HL-60/S4 (cell line): ENCODE results near the gene ATP5IF1.

Experiments used
- in situ Hi-C: fragments of 300-500 bp; cut with MboI; formaldehyde crosslinking; loops from 2 replicates; pipeline ENCODE4 v1.14.3; 2022; ENCODE audit warnings: low sequenced_read_pairs

The ATP5IF1 gene

GRCh38 chr1:28233264-28233606, 2.7 kb upstream of the ATP5IF1 start:
- in situ Hi-C loops: loop anchor here (25.0 kb wide), 1 partner anchor 629 kb away; no protein-coding TSS in a partner anchor

GRCh38 chr1:28236656-28237322, 865 bp downstream of the ATP5IF1 start:
- in situ Hi-C loops: loop anchor here (25.0 kb wide), 1 partner anchor 626 kb away; no protein-coding TSS in a partner anchor

DNA sequence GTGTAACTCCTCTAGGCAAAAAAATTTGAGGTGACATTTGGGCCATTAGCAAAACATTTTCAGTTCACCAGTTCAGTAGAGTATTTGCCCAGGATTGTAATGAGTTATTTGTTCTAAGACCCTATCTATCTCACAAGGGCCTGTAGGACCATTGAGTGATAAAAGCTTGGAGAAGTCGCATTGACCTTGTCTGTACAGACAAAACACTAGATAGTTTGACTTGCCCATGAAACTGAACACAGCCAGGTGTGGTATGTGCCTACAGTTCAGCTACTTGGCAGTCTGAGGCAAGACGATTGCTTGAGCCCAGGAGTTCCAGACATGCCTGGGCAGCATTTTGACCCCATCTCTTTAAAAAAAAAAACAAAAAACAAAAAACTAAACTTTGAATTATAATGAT, 3.1 kb downstream of the ATP5IF1 start:
- in situ Hi-C loops: loop anchor here (25.0 kb wide), 1 partner anchor 623 kb away; no protein-coding TSS in a partner anchor

- in situ Hi-C loops: loop anchor here (25.0 kb wide), 1 partner anchor 622 kb away; no protein-coding TSS in a partner anchor
Observed at GRCh38 chr1:28240024-28240423, 4.1 kb downstream of the ATP5IF1 start.

- in situ Hi-C loops: loop anchor here (25.0 kb wide), 1 partner anchor 621 kb away; no protein-coding TSS in a partner anchor
Observed at GRCh38 chr1:28241638-28242241, 5.8 kb downstream of the ATP5IF1 start.

GRCh38 chr1:28243685-28244311, 7.9 kb downstream of the ATP5IF1 start:
- in situ Hi-C loops: loop anchor here (25.0 kb wide), 1 partner anchor 619 kb away; no protein-coding TSS in a partner anchor

- in situ Hi-C loops: loop anchor here (25.0 kb wide), 1 partner anchor 618 kb away; no protein-coding TSS in a partner anchor
Observed at GRCh38 chr1:28244549-28245251, 8.8 kb downstream of the ATP5IF1 start.

- in situ Hi-C loops: loop anchor here (25.0 kb wide), 1 partner anchor 616 kb away; no protein-coding TSS in a partner anchor
Observed at GRCh38 chr1:28246427-28246832, 10.5 kb downstream of the ATP5IF1 start.

DNA sequence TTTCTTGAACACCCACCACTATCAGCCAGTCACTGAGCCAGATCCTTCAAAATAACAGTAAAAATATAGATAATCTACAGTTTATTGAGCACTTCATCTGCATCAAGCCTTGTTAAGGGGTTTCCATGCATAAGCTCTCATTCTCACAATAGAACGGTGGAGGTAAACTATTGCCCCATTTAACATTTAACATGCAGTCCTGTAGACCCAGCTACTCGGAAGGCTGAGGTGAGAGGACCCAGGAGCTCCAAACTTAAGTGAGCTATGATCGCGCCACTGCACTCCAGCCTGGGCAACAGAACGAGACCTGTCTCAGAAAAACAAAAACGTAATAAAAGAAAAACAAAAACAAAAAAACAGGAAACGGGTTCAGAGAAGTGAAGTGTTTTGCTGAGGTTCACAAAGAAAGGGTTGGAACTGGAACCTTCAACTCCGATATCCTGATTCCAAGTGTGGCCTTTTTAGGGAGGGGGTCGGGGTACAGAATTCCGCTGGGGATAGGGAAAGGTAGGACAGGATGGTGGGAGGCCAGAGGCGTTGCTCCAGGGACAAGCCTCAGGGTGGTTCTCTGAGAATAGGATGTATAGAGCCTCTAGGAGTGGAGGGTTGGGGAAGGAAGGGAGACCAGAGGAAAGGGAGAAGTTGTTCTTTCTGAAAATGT, 11.8 kb downstream of the ATP5IF1 start:
- in situ Hi-C loops: loop anchor here (25.0 kb wide), 1 partner anchor 615 kb away; no protein-coding TSS in a partner anchor

GRCh38 chr1:28248273-28249012, 12.5 kb downstream of the ATP5IF1 start:
- in situ Hi-C loops: loop anchor here (25.0 kb wide), 1 partner anchor 614 kb away; no protein-coding TSS in a partner anchor

- in situ Hi-C loops: loop anchor here (25.0 kb wide), 1 partner anchor 613 kb away; no protein-coding TSS in a partner anchor
Observed at GRCh38 chr1:28249013-28249865, 13.3 kb downstream of the ATP5IF1 start.

DNA sequence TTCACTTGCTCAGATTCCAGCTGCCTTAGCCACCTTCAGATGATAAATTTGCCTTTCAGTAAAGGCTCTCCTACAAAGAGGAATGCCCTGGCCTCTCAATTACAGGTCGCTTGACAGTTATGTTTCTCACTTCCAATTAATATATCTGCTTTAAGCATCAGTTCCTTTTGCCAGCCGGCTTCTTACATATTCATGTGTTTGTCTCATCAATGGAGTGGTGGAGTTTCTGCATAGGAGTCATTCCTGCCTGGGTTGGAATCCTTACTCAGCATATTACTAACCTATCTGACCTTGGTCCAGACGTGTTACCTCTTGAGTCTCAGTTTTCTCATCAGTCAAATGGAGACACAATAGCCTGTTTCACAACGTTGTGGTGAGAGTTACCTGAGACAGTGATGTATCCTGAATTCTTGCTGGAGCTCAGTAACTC, 14.0 kb downstream of the ATP5IF1 start:
- in situ Hi-C loops: loop anchor here (25.0 kb wide), 1 partner anchor 612 kb away; no protein-coding TSS in a partner anchor

- in situ Hi-C loops: no loop called here
Observed at GRCh38 chr1:28256197-28256827, 20.4 kb downstream of the ATP5IF1 start.

- in situ Hi-C loops: no loop called here
Observed at GRCh38 chr1:28257736-28258135, 21.8 kb downstream of the ATP5IF1 start.

- in situ Hi-C loops: no loop called here
Observed at GRCh38 chr1:28258628-28259251, 22.8 kb downstream of the ATP5IF1 start.

- in situ Hi-C loops: no loop called here
Observed at GRCh38 chr1:28259252-28259933, 23.5 kb downstream of the ATP5IF1 start, which contains the start of gene SESN2. Gene SESN2, plus strand, starts transcription at chr1:28259518. Its CDS starts 330 bp downstream, at chr1:28259848.
